DOHH2 (cell line): ENCODE data around the gene LRRC10.

Experiments
- H3F3A ChIP-seq: fragments of 200-600 bp; sonication (generic), shearing (Covaris generic); 2 replicates; pipeline ENCODE4 v1.6.0; 2016; ENCODE audit warnings: antibody characterized with exemption, mild to moderate bottlenecking; ENCODE audit not compliant: control insufficient read depth, insufficient read depth
- H3K27ac ChIP-seq: fragments of 200-600 bp; sonication (generic); 2 replicates; pipeline ENCODE4 v1.5.1; 2014; ENCODE audit warnings: low read depth, mild to moderate bottlenecking, low read length, moderate library complexity
- H3K27me3 ChIP-seq: fragments of 200-600 bp; sonication (generic); 2 replicates; pipeline ENCODE4 v1.6.1; 2014; ENCODE audit warnings: mild to moderate bottlenecking, low read length, mixed read lengths; ENCODE audit not compliant: control insufficient read depth
- H3K36me3 ChIP-seq: fragments of 200-600 bp; sonication (generic); 2 replicates; pipeline ENCODE4 v1.6.1; 2014; ENCODE audit warnings: mild to moderate bottlenecking, low read length, moderate library complexity, mixed read lengths; ENCODE audit not compliant: control insufficient read depth
- H3K4me1 ChIP-seq: fragments of 200-600 bp; sonication (generic); 2 replicates; pipeline ENCODE4 v1.6.1; 2014; ENCODE audit warnings: mild to moderate bottlenecking, low read length, mixed read lengths; ENCODE audit not compliant: control insufficient read depth
- H3K4me2 ChIP-seq: fragments of 200-600 bp; sonication (generic); 2 replicates; pipeline ENCODE4 v1.6.0; 2014; ENCODE audit warnings: mild to moderate bottlenecking, low read length, moderate library complexity
- H3K4me3 ChIP-seq: fragments of 200-600 bp; sonication (generic); 2 replicates; pipeline ENCODE4 v1.5.1; 2014; ENCODE audit warnings: mild to moderate bottlenecking, low read length, mixed read lengths
- H3K79me2 ChIP-seq: fragments of 200-600 bp; sonication (generic); 2 replicates; pipeline ENCODE4 v1.6.1; 2014; ENCODE audit warnings: mild to moderate bottlenecking, low read length, mixed read lengths; ENCODE audit not compliant: control insufficient read depth
- H3K9me2 ChIP-seq: fragments of 200-600 bp; sonication (generic); replicated peaks from 2 replicates; pipeline ENCODE4 v1.6.1; 2014; ENCODE audit warnings: mild to moderate bottlenecking, low read length, mixed read lengths; ENCODE audit not compliant: control insufficient read depth
- H3K9me3 ChIP-seq: fragments of 200-600 bp; sonication (generic); 2 replicates; pipeline ENCODE4 v1.6.1; 2014; ENCODE audit warnings: antibody characterized with exemption, low read length, mixed read lengths; ENCODE audit not compliant: control insufficient read depth, insufficient read depth
- H4K20me1 ChIP-seq: fragments of 200-600 bp; sonication (generic); 2 replicates; pipeline ENCODE4 v1.6.0; 2014; ENCODE audit warnings: low read depth, mild to moderate bottlenecking, antibody characterized with exemption, low read length, moderate library complexity; ENCODE audit not compliant: control insufficient read depth, insufficient read depth
- EZH2phosphoT487 ChIP-seq: fragments of 200-600 bp; sonication (generic); IDR thresholded peaks from 2 replicates; pipeline ENCODE4 v1.6.1; 2017; ENCODE audit warnings: borderline replicate concordance, mild to moderate bottlenecking, antibody characterized with exemption, low read length, moderate library complexity, mixed read lengths
- TF ChIP-seq, protein P1 (sequence below): fragments of 200-600 bp; sonication (generic); IDR thresholded peaks from one replicate; pipeline ENCODE4 v1.5.1; 2014; ENCODE audit warnings: antibody characterized with exemption, mild to moderate bottlenecking, low read depth, low read length; ENCODE audit not compliant: poor library complexity, severe bottlenecking

Gene LRRC10

DNA sequence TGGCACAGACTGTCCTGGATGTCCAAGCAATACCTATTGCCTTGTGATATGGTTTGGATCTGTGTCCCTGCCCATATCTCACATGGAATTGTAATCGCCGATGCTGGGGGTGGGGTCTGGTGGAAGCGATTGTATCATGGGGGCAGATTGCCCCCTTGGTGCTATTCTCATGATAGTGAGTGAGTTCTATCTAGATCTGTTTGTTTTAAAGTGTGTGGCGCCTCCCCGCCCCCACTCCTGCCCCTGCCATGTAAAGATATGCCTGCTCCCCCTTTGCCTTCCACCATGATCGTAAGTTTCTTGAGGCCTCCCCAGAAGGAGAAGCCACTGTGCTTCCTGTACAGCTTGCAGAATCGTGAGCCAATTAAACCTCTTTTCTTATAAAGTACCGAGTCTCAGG, 16.8 kb upstream of the LRRC10 start:
- Histone ChIP-seq H3K36me3 (no peaks in the 10 kb centered on the region), H3K79me2 (no peaks in the 10 kb centered on the region), H3K4me2 (no peak overlapping the region), H3K9me2 (no peaks in the 10 kb centered on the region), H3K9me3 (no peaks in the 10 kb centered on the region), H3K27ac (no peak overlapping the region), H4K20me1 (no peaks in the 10 kb centered on the region), H3F3A (no peaks in the 10 kb centered on the region), H3K4me1 (no peaks in the 10 kb centered on the region), H3K4me3 (no peak overlapping the region), H3K27me3 (no peaks in the 10 kb centered on the region)
- TF ChIP-seq, protein P1, sequence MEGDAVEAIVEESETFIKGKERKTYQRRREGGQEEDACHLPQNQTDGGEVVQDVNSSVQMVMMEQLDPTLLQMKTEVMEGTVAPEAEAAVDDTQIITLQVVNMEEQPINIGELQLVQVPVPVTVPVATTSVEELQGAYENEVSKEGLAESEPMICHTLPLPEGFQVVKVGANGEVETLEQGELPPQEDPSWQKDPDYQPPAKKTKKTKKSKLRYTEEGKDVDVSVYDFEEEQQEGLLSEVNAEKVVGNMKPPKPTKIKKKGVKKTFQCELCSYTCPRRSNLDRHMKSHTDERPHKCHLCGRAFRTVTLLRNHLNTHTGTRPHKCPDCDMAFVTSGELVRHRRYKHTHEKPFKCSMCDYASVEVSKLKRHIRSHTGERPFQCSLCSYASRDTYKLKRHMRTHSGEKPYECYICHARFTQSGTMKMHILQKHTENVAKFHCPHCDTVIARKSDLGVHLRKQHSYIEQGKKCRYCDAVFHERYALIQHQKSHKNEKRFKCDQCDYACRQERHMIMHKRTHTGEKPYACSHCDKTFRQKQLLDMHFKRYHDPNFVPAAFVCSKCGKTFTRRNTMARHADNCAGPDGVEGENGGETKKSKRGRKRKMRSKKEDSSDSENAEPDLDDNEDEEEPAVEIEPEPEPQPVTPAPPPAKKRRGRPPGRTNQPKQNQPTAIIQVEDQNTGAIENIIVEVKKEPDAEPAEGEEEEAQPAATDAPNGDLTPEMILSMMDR: no peak
- no peak for TF ChIP-seq EZH2phosphoT487

DNA sequence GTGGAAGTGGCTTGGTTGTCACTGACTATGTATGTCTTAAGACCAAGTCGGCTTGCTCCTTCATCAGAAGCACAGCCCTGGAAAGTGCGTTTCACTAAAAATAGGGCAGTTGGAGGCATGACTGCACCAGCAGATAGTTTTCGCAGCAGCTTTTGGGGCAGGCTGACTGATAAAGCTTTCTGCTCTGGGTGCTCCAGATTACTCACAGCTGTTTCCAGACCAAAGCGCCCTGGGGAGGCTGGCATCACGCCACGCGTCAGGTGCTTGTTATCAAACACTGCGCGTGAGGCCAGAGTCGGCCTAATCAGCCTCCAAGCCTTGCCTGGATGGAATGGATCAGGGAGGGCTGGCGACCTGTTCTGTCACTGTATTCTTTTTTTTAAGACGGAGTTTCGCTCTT, 13.3 kb upstream of the LRRC10 start:
- H3K9me3 ChIP-seq: no peaks in the 10 kb centered on the region
- no peak overlapping the region for H3K4me3 ChIP-seq
- H4K20me1 ChIP-seq: no peaks in the 10 kb centered on the region
- H3F3A ChIP-seq: no peaks in the 10 kb centered on the region
- no peaks in the 10 kb centered on the region for H3K36me3 ChIP-seq
- no peaks in the 10 kb centered on the region; the same call in 1 of the 2 replicates for H3K27me3 ChIP-seq
- no peak overlapping the region for H3K4me2 ChIP-seq
- no peaks in the 10 kb centered on the region for H3K4me1 ChIP-seq
- no peak overlapping the region for H3K27ac ChIP-seq
- no peaks in the 10 kb centered on the region for H3K9me2 ChIP-seq
- TF ChIP-seq, protein P1: no peak
- TF ChIP-seq EZH2phosphoT487: no peak
- no peaks in the 10 kb centered on the region for H3K79me2 ChIP-seq

DNA sequence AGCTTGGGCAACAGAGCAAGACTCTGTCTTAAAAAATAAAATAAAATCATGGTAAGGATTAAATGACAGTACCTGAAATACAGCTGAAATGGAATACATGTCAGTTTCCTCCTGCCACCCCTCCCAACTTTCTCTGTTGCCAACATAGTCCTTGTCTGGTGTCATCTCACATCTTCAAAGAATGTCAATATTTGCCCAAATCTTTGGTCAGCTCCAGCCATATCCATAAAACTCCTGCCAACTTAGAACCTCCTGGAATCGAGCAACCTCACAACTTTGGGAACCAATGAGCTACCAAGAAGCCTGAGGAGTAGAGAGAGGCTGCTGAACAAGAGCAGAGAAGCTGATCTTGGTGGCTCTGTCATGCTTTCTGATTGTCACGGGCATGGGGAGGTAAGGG, 10.8 kb upstream of the LRRC10 start:
- H4K20me1 ChIP-seq: no peaks in the 10 kb centered on the region
- no peaks in the 10 kb centered on the region for H3K9me2 ChIP-seq
- no peaks in the 10 kb centered on the region for H3K9me3 ChIP-seq
- H3K79me2 ChIP-seq: no peaks in the 10 kb centered on the region
- H3K27ac ChIP-seq: no peak overlapping the region
- H3K4me3 ChIP-seq: no peak overlapping the region
- H3K4me2 ChIP-seq: no peak overlapping the region
- TF ChIP-seq, protein P1: no peak
- TF ChIP-seq EZH2phosphoT487: no peak
- no peaks in the 10 kb centered on the region for H3K36me3 ChIP-seq
- no peaks in the 10 kb centered on the region for H3K4me1 ChIP-seq
- no peaks in the 10 kb centered on the region; the same call in 1 of the 2 replicates for H3K27me3 ChIP-seq
- H3F3A ChIP-seq: no peaks in the 10 kb centered on the region
